Progenitor cell of endocrine pancreas (in vitro differentiated cells): ENCODE results near the gene MSTN. TPM values are rescaled to one million over a fixed set of nuclear protein-coding genes. Genes with fewer than 3 reads are reported as not detected.

Experiments
- DNase-seq: peaks from one replicate; pipeline ENCODE4 v3.0.0; 2021; ENCODE audit warnings: low spot score; ENCODE audit not compliant: unreplicated experiment
- H3K27ac Mint-ChIP-seq: 2 replicates; pipeline ENCODE4 v1.8.0; 2021; ENCODE audit warnings: mild to moderate bottlenecking, moderate library complexity, mixed read lengths
- H3K27me3 Mint-ChIP-seq: 2 replicates; pipeline ENCODE4 v1.8.0; 2021; ENCODE audit warnings: mixed read lengths
- H3K36me3 Mint-ChIP-seq: 2 replicates; pipeline ENCODE4 v1.8.0; 2022; ENCODE audit warnings: mixed read lengths; ENCODE audit not compliant: insufficient read depth
- H3K4me1 Mint-ChIP-seq: 2 replicates; pipeline ENCODE4 v1.8.0; 2021; ENCODE audit warnings: low read depth, mixed read lengths
- H3K4me3 Mint-ChIP-seq: 2 replicates; pipeline ENCODE4 v1.8.0; 2021; ENCODE audit warnings: low read depth, mild to moderate bottlenecking, moderate library complexity, mixed read lengths
- H3K9me3 Mint-ChIP-seq: 2 replicates; pipeline ENCODE4 v1.8.0; 2021; ENCODE audit warnings: low read depth, mixed read lengths
- long read RNA-seq: library from polyadenylated mRNA; unstranded; transcript quantifications from one replicate; pipeline ENCODE4 v2.0.0, GENCODE V29; 2020
- total RNA-seq: library from RNA; stranded (reverse); gene quantifications from 2 replicates; pipeline ENCODE4 v1.2.1, GENCODE V29; 2021
- TF ChIP-seq, protein P1 (sequence below): fragments of 200-600 bp; sonication (generic); IDR thresholded peaks from one replicate; pipeline ENCODE4 v1.5.0; 2021; ENCODE audit warnings: antibody characterized with exemption, mild to moderate bottlenecking; ENCODE audit not compliant: unreplicated experiment

MSTN gene
- total RNA-seq = 0.38 TPM in 2 replicates
- long read RNA-seq = 0 reads

DNA sequence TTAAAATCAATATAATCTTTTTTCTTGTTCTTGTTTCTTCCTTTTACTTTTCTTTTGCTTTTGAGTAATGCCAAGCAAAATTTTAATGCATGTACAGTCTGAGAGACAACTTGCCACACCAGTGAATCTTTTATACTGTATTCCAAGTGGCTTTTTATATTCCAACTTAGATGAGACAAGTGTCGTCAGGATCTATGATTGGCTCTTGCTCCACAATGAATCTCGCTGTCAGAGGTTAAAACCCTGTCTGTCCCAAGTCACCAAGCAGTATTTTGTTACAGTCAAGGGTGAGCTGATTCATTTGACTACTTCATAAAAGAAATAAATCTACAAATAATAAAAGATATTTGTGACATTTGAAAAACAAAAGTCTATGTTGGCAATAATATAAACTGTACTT is at the start of gene MSTN:
Gene MSTN, minus strand, starts transcription at position 129 of the 400 bp plus-strand sequence. CDS start 133 bp downstream, outside the sequence.
- peaks cover 3% of the 10 kb centered on the region for H3K4me1 Mint-ChIP-seq
- TF ChIP-seq, protein P1, sequence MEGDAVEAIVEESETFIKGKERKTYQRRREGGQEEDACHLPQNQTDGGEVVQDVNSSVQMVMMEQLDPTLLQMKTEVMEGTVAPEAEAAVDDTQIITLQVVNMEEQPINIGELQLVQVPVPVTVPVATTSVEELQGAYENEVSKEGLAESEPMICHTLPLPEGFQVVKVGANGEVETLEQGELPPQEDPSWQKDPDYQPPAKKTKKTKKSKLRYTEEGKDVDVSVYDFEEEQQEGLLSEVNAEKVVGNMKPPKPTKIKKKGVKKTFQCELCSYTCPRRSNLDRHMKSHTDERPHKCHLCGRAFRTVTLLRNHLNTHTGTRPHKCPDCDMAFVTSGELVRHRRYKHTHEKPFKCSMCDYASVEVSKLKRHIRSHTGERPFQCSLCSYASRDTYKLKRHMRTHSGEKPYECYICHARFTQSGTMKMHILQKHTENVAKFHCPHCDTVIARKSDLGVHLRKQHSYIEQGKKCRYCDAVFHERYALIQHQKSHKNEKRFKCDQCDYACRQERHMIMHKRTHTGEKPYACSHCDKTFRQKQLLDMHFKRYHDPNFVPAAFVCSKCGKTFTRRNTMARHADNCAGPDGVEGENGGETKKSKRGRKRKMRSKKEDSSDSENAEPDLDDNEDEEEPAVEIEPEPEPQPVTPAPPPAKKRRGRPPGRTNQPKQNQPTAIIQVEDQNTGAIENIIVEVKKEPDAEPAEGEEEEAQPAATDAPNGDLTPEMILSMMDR = no peak
- no peaks in the 10 kb centered on the region for H3K27me3 Mint-ChIP-seq
- no peak for DNase-seq
- H3K9me3 Mint-ChIP-seq = no peaks in the 10 kb centered on the region
- no peak within 1 kb of the TSS for H3K27ac Mint-ChIP-seq
- H3K4me3 Mint-ChIP-seq = no peak within 1 kb of the TSS
- no peaks in the 10 kb centered on the region for H3K36me3 Mint-ChIP-seq

GRCh38 chr2:190111166-190111565 is 48.6 kb upstream of the MSTN start:
- TF ChIP-seq, protein P1 = no peak

GRCh38 chr2:190110699-190111098 is 48.2 kb upstream of the MSTN start:
- Mint-ChIP-seq H3K27me3 (no peaks in the 10 kb centered on the region), H3K4me1 (no peaks in the 10 kb centered on the region), H3K27ac (no peak overlapping the region), H3K9me3 (peaks cover 2% of the 10 kb centered on the region), H3K4me3 (no peak overlapping the region), H3K36me3 (peaks cover 2% of the 10 kb centered on the region)
- TF ChIP-seq, protein P1 = no peak
- DNase-seq = no peak

More at GRCh38 chr2:190111166-190111565, 48.6 kb upstream of the MSTN start:
- Mint-ChIP-seq H3K27me3 (no peaks in the 10 kb centered on the region), H3K9me3 (peaks cover 3% of the 10 kb centered on the region), H3K4me1 (no peaks in the 10 kb centered on the region), H3K27ac (no peak overlapping the region), H3K36me3 (peaks cover 2% of the 10 kb centered on the region), H3K4me3 (no peak overlapping the region)
- DNase-seq = no peak

DNA sequence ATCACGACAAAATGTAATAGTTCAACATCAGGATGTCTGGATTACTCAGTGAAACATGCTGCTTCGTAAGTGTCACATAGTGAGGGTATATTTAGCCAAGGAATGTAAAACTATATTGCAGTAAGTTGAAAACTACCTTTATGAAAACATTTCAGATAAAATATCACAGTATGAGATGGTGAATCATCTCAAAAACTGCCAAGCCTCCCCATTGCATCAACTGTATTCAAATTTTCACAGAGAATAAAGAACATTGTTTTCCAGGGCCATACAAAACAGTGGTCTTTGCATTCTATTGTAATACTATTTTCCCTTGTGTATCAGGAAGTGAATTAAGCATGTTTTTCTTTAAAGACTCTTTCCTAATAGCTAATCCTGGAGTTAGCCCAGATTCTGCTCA is 47.6 kb upstream of the MSTN start:
- Mint-ChIP-seq H3K27ac (no peak overlapping the region), H3K4me3 (no peak overlapping the region), H3K27me3 (no peaks in the 10 kb centered on the region), H3K4me1 (no peaks in the 10 kb centered on the region), H3K36me3 (peaks cover 2% of the 10 kb centered on the region), H3K9me3 (no peaks in the 10 kb centered on the region)
- DNase-seq = no peak
- TF ChIP-seq, protein P1 = no peak

DNA sequence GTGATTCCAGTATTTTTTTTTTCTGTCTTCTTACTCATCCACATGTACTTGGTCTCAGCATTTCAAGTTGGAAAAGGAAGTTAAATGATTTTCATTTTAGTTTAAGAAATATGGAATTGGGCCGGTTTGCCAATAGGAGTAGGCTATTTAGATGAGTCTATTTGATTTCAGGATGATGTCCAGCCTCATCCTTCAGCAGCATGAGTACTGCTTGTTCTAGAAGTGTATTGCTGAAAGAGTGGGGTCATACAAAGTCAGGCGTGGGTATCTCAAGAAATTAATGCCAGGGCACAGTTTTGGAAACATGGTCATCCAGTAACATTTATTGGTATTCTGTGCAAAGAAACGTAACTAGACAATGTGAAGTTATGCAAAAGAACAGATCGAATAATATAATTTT is 44.9 kb upstream of the MSTN start:
- no peak overlapping the region for H3K4me3 Mint-ChIP-seq

More for the DNA sequence above, 44.9 kb upstream of the MSTN start:
- Mint-ChIP-seq H3K27ac (no peak overlapping the region), H3K9me3 (peaks cover 10% of the 10 kb centered on the region), H3K4me1 (no peaks in the 10 kb centered on the region), H3K36me3 (no peaks in the 10 kb centered on the region), H3K27me3 (no peaks in the 10 kb centered on the region)
- TF ChIP-seq, protein P1 = no peak
- no peak for DNase-seq
